ENCODE results near the gene PTRH1.

- TF ChIP-seq CTCF (IDR thresholded peaks at IDR 0.05; ENCODE audit: low read depth, low read length, poor library complexity, severe bottlenecking) (no peak), EZH2phosphoT487 (IDR thresholded peaks at IDR 0.05; ENCODE audit: borderline replicate concordance, low read length) (no peak)
Measured at GRCh38 chr9:127711226-127711701, 4.2 kb downstream of the PTRH1 start.

All from DOHH2 (cell line).